Measurements from ENCODE around the gene KLHL14.

DNA sequence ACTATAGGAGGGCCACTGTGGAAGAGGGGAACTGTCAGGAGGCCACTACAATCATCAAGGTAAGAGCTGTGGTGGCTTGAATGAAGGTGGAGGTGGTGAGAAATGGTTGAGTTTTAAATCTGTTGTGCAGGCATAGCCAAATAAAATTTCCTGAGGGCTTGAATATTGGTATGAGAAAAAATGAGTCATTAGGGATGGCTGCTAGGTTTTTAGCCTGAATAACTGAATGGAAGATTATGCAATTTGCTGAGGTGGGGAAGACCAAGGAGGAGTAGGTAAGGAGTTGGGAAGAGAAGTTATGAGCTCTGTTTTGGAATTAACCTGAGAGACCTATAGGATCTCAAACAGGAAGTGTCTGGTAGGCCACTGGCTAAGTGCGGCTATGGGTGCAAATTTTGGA is 84.0 kb downstream of the KLHL14 start:
- TF ChIP-seq, protein P1, sequence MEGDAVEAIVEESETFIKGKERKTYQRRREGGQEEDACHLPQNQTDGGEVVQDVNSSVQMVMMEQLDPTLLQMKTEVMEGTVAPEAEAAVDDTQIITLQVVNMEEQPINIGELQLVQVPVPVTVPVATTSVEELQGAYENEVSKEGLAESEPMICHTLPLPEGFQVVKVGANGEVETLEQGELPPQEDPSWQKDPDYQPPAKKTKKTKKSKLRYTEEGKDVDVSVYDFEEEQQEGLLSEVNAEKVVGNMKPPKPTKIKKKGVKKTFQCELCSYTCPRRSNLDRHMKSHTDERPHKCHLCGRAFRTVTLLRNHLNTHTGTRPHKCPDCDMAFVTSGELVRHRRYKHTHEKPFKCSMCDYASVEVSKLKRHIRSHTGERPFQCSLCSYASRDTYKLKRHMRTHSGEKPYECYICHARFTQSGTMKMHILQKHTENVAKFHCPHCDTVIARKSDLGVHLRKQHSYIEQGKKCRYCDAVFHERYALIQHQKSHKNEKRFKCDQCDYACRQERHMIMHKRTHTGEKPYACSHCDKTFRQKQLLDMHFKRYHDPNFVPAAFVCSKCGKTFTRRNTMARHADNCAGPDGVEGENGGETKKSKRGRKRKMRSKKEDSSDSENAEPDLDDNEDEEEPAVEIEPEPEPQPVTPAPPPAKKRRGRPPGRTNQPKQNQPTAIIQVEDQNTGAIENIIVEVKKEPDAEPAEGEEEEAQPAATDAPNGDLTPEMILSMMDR (IDR thresholded peaks at IDR 0.05), result no peak
- TF ChIP-seq POLR2A (IDR thresholded peaks at IDR 0.05), result no peak

Data from Peyer's patch (tissue), 4 donors.